HCT116 (cell line): Measurements from ENCODE around the gene WWOX. TPM values are rescaled to one million over a fixed set of nuclear protein-coding genes. Genes with fewer than 3 reads are reported as not detected.

Source experiments
- ATAC-seq: fragments of 200-7000 bp; cut with Tn5 transposase; 2 replicates; pipeline ENCODE4 v1.9.1; 2020; ENCODE audit warnings: mild to moderate bottlenecking, moderate library complexity
- BruUV-seq: library from RNA; stranded (reverse); fragments of 400-500 nt; replicated peaks from 2 replicates; lab custom pipeline; 2021; lab: Mats Ljungman, UMichigan
- CTCF ChIA-PET: fragments of 300-600 bp; sonication (Branson Sonifier 250); formaldehyde crosslinking; loops from one replicate; lab custom pipeline; 2021; ENCODE audit warnings: antibody characterized with exemption; lab: Charles Lee
- POLR2A ChIA-PET: fragments of 300-600, 350-600 bp; sonication (Branson Sonifier 250); formaldehyde crosslinking; loops from one replicate; lab custom pipeline; 2021; ENCODE audit warnings: antibody characterized with exemption; lab: Charles Lee
- RAD21 ChIA-PET, 2 experiments: fragments of 300-600 bp; sonication (Branson Sonifier 250); formaldehyde crosslinking; loops; one replicate each; lab custom pipeline; 2023; ENCODE audit warnings: low total read pairs in 2 of 2; ENCODE audit not compliant: uncharacterized antibody in 2 of 2, unreplicated experiment in 2 of 2, low non-redundant PET in 1 of 2; lab: Charles Lee
- DNase-seq: peaks from one replicate; pipeline ENCODE4 v3.0.0-alpha.2; 2010; ENCODE audit warnings: low read depth, low spot score
- H2AFZ ChIP-seq: fragments of 200-600 bp; shearing (Covaris generic), sonication (generic); 2 replicates; pipeline ENCODE4 v1.6.1; 2017; ENCODE audit warnings: low read depth, mixed run types, mixed read lengths, antibody characterized with exemption, low read length; ENCODE audit not compliant: poor library complexity, severe bottlenecking
- H3K27ac ChIP-seq: 2 replicates; pipeline ENCODE4 v1.5.1; 2012; ENCODE audit warnings: low read depth, low read length
- H3K27me3 ChIP-seq: fragments of 200-600 bp; sonication (generic); 2 replicates; pipeline ENCODE4 v1.6.1; 2016; ENCODE audit warnings: mixed run types, low read length, mixed read lengths; ENCODE audit not compliant: insufficient read depth
- H3K36me3 ChIP-seq, 2 experiments: fragments of 200-500 bp in 1 of 2; fragments of 200-600 bp in 1 of 2; sonication (Bioruptor generic) in 1 of 2; sonication (generic) in 1 of 2; 2 replicates each; pipeline versions ENCODE4 v1.5.1 to v1.6.1; 2014 to 2016; ENCODE audit warnings: low read length in 2 of 2, inconsistent platforms in 1 of 2, mixed read lengths in 1 of 2, mixed run types in 1 of 2; ENCODE audit not compliant: insufficient read depth in 2 of 2, control insufficient read depth in 1 of 2
- H3K4me1 ChIP-seq, 2 experiments: fragments of 200-600 bp in 1 of 2; sonication (generic) in 1 of 2; 2 replicates each; pipeline versions ENCODE4 v1.5.1 to v1.6.1; 2012 to 2017; ENCODE audit warnings: low read length in 2 of 2, inconsistent platforms in 1 of 2, mild to moderate bottlenecking in 1 of 2, mixed read lengths in 1 of 2, mixed run types in 1 of 2, moderate library complexity in 1 of 2; ENCODE audit not compliant: insufficient read depth in 2 of 2, control insufficient read depth in 1 of 2
- H3K4me2 ChIP-seq: fragments of 200-600 bp; sonication (generic); 2 replicates; pipeline ENCODE4 v1.6.1; 2017; ENCODE audit warnings: mixed run types, low read length, mixed read lengths
- H3K4me3 ChIP-seq, 2 experiments: fragments of 200-600 bp in 1 of 2; sonication (generic) in 1 of 2; replicated peaks in 1 of 2; 2 replicates each; pipeline ENCODE4 v1.5.1; 2011 to 2016; ENCODE audit warnings: low read length in 2 of 2, control low read depth in 1 of 2, low read depth in 1 of 2, mild to moderate bottlenecking in 1 of 2, mixed read lengths in 1 of 2, mixed run types in 1 of 2
- H3K79me2 ChIP-seq: fragments of 200-600 bp; sonication (generic); 2 replicates; pipeline ENCODE4 v1.6.1; 2017; ENCODE audit warnings: mild to moderate bottlenecking, mixed run types, low read length, moderate library complexity, mixed read lengths; ENCODE audit not compliant: insufficient read depth
- H3K9ac ChIP-seq: fragments of 200-600 bp; sonication (generic); 2 replicates; pipeline ENCODE4 v1.6.1; 2016; ENCODE audit warnings: low read length, mixed read lengths
- H3K9me2 ChIP-seq: fragments of 200-600 bp; sonication (generic), shearing (Covaris generic); 2 replicates; pipeline ENCODE4 v1.6.1; 2017; ENCODE audit warnings: mixed run types, mild to moderate bottlenecking, moderate library complexity; ENCODE audit not compliant: insufficient read depth
- H3K9me3 ChIP-seq, 2 experiments: fragments of 200-500 bp in 1 of 2; fragments of 200-600 bp in 1 of 2; sonication (Bioruptor generic) in 1 of 2; sonication (generic) in 1 of 2; 2 replicates each; pipeline ENCODE4 v1.6.1; 2014 to 2017; ENCODE audit warnings: low read length in 2 of 2, mixed read lengths in 2 of 2, inconsistent platforms in 1 of 2, low read depth in 1 of 2, mild to moderate bottlenecking in 1 of 2, mixed run types in 1 of 2, moderate library complexity in 1 of 2; ENCODE audit not compliant: control insufficient read depth in 1 of 2, insufficient read depth in 1 of 2
- H4K20me1 ChIP-seq: fragments of 200-600 bp; sonication (generic), shearing (Covaris generic); 2 replicates; pipeline ENCODE4 v1.6.1; 2017; ENCODE audit warnings: mixed run types, mild to moderate bottlenecking, moderate library complexity; ENCODE audit not compliant: insufficient read depth
- CEBPB ChIP-seq: IDR thresholded peaks from 2 replicates; pipeline ENCODE4 v1.6.1; 2012; ENCODE audit warnings: low read depth
- EGR1 ChIP-seq: IDR thresholded peaks from 2 replicates; pipeline ENCODE4 v1.6.1; 2012; ENCODE audit warnings: low read depth
- EZH2 ChIP-seq: fragments of 200-600 bp; sonication (generic); IDR thresholded peaks from 2 replicates; pipeline ENCODE4 v1.6.1; 2017; ENCODE audit warnings: antibody characterized with exemption, mixed run types
- JUND ChIP-seq: IDR thresholded peaks from 2 replicates; pipeline ENCODE4 v1.6.1; 2012
- POLR2A ChIP-seq: IDR thresholded peaks from 2 replicates; pipeline ENCODE4 v1.7.0; 2011; ENCODE audit warnings: borderline replicate concordance; ENCODE audit not compliant: insufficient read depth, insufficient read length; ENCODE audit errors: extremely low read depth
- RAD21 ChIP-seq: IDR thresholded peaks from 2 replicates; pipeline ENCODE4 v1.6.1; 2012; ENCODE audit warnings: low read depth, mild to moderate bottlenecking
- SP1 ChIP-seq: IDR thresholded peaks from 2 replicates; pipeline ENCODE4 v1.6.1; 2012; ENCODE audit warnings: low read depth
- YY1 ChIP-seq: IDR thresholded peaks from 2 replicates; pipeline ENCODE4 v1.6.1; 2011; ENCODE audit warnings: low read length, low read depth, moderate library complexity, mild to moderate bottlenecking; ENCODE audit not compliant: insufficient replicate concordance; ENCODE audit errors: extremely low read depth
- ZFX ChIP-seq: fragments of 450-650 bp; IDR thresholded peaks from 2 replicates; pipeline ENCODE4 v1.6.1; 2017
- intact Hi-C: fragments of 100-400 bp; cut with micrococcal nuclease; formaldehyde crosslinking; loops from 2 replicates; pipeline ENCODE4 v1.10.0; 2022
- total RNA-seq: library from RNA; stranded (reverse); gene quantifications from one replicate; pipeline ENCODE4 v1.2.1, GENCODE V29; 2021; ENCODE audit not compliant: unreplicated experiment
- TF ChIP-seq, protein P1 (sequence below): IDR thresholded peaks from 2 replicates; pipeline ENCODE4 v1.6.1; 2012; ENCODE audit warnings: low read depth
- TF ChIP-seq, protein P2 (sequence below): IDR thresholded peaks from 2 replicates; pipeline ENCODE4 v1.6.1; 2012

The WWOX gene
- total RNA-seq, 1 experiment from 2014 or later: 13.7 TPM

DNA sequence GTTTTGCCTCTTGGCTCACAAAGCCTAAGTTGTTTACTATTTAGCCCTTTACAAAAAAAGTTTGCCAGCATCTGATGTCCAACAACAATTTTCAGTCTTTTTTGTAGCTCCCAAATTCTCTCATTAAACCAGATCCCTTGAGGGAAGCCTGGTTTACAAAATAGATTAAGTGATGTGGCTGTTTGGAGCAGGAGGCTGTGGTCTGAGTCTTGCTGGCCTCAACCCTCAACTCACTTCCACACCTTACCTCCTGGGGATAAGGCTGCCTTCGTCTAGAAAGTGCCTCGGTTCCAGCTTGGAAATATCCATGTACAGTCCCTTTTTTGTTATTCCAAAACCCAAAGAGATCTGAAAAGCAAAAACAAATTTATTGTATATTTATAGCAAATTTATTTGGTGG lies 138.4 kb downstream of the WWOX start:
- H3K79me2 ChIP-seq: no peaks in the 10 kb centered on the region
- intact Hi-C loops: no loop called here
- no peak overlapping the region for H2AFZ ChIP-seq
- no peaks in the 10 kb centered on the region for H3K9me2 ChIP-seq
- POLR2A ChIA-PET: no interaction called here
- no peak overlapping the region for H3K27ac ChIP-seq
- TF ChIP-seq ZFX (no peak), YY1 (no peak)
- H3K36me3 ChIP-seq: no peaks in the 10 kb centered on the region
- no peaks in the 10 kb centered on the region for H3K27me3 ChIP-seq
- RAD21 ChIA-PET: no interaction called here
- no peaks in the 10 kb centered on the region for H4K20me1 ChIP-seq
- no peak for DNase-seq
- H3K4me1 ChIP-seq: no peaks in the 10 kb centered on the region
- H3K4me2 ChIP-seq: no peak overlapping the region
- H3K4me3 ChIP-seq: no peak overlapping the region
- H3K9ac ChIP-seq: no peak overlapping the region
- ATAC-seq: no peak
- CTCF ChIA-PET: no interaction called here
- H3K9me3 ChIP-seq: no peaks in the 10 kb centered on the region
- no TSS peak for BruUV-seq

DNA sequence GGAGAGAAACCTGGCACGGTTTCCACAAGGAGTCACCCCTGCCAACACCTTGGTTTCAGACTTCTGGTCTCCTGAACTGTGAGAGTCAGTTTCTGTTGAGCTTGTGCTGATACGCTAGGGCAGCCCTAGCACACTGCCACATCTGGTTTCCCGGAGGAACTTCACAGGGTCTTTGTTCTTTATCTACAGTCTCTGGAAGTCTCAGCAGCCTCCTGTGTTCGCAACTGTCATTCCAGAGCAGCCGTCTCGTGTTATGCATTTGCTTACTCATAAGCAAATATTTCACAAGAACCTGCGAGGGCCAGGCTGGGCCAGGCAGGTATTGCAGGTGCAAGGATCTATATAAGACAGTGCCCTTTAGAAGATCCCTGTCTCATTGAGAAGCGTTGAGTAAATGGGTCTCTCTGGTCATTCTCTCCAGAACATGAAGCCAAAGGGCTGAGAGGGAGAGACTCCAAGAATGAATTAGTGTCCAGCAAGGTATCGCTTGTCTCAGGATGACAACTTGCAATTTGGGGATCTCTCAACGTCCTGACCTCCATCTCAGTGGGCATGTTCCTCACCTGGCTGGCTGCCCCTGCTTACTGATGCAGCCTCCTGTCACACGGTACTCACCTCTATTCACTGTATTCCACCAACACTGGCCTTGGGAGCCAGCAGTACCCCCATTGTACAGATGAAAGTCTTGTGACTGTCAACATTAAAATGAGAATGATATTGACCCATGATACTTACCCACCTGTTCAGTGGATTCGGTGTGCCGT lies 141.2 kb downstream of the WWOX start:
- H3K9me3 ChIP-seq: no peaks in the 10 kb centered on the region
- intact Hi-C loops: no loop called here
- no TSS peak for BruUV-seq
- DNase-seq (no peak), ATAC-seq (no peak)
- no peaks in the 10 kb centered on the region for H3K4me1 ChIP-seq
- H3K9me2 ChIP-seq: no peaks in the 10 kb centered on the region
- H4K20me1 ChIP-seq: no peaks in the 10 kb centered on the region
- no peaks in the 10 kb centered on the region for H3K27me3 ChIP-seq
- no peak overlapping the region for H3K27ac ChIP-seq
- POLR2A ChIA-PET: no interaction called here
- no peaks in the 10 kb centered on the region for H3K79me2 ChIP-seq
- no peak overlapping the region for H2AFZ ChIP-seq
- RAD21 ChIA-PET: no interaction called here
- H3K36me3 ChIP-seq: no peaks in the 10 kb centered on the region
- TF ChIP-seq EZH2: no peak
- TF ChIP-seq RAD21: no peak
- no peak for TF ChIP-seq EGR1
- no peak for TF ChIP-seq SP1
- no peak for TF ChIP-seq JUND
- TF ChIP-seq YY1: no peak
- TF ChIP-seq CEBPB: no peak
- TF ChIP-seq, protein P1, sequence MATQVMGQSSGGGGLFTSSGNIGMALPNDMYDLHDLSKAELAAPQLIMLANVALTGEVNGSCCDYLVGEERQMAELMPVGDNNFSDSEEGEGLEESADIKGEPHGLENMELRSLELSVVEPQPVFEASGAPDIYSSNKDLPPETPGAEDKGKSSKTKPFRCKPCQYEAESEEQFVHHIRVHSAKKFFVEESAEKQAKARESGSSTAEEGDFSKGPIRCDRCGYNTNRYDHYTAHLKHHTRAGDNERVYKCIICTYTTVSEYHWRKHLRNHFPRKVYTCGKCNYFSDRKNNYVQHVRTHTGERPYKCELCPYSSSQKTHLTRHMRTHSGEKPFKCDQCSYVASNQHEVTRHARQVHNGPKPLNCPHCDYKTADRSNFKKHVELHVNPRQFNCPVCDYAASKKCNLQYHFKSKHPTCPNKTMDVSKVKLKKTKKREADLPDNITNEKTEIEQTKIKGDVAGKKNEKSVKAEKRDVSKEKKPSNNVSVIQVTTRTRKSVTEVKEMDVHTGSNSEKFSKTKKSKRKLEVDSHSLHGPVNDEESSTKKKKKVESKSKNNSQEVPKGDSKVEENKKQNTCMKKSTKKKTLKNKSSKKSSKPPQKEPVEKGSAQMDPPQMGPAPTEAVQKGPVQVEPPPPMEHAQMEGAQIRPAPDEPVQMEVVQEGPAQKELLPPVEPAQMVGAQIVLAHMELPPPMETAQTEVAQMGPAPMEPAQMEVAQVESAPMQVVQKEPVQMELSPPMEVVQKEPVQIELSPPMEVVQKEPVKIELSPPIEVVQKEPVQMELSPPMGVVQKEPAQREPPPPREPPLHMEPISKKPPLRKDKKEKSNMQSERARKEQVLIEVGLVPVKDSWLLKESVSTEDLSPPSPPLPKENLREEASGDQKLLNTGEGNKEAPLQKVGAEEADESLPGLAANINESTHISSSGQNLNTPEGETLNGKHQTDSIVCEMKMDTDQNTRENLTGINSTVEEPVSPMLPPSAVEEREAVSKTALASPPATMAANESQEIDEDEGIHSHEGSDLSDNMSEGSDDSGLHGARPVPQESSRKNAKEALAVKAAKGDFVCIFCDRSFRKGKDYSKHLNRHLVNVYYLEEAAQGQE: no peak
- TF ChIP-seq, protein P2, sequence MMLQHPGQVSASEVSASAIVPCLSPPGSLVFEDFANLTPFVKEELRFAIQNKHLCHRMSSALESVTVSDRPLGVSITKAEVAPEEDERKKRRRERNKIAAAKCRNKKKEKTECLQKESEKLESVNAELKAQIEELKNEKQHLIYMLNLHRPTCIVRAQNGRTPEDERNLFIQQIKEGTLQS: no peak
- no peak for TF ChIP-seq POLR2A
- CTCF ChIA-PET: no interaction called here
- no peak overlapping the region for H3K4me3 ChIP-seq
- no peak overlapping the region for H3K9ac ChIP-seq
- H3K4me2 ChIP-seq: no peak overlapping the region
